ENCODE results near the gene BSG. TPM values are rescaled to one million over a fixed set of nuclear protein-coding genes. Genes with fewer than 3 reads are reported as not detected.

The BSG gene
- total RNA-seq, 2 donors from 2014 or later = 170 to 194 TPM

- Mint-ChIP-seq H3K36me3 (no peaks in the 10 kb centered on the region), H3K27ac (no peak overlapping the region), H3K9me3 (no peaks in the 10 kb centered on the region)
- ATAC-seq (no peak), DNase-seq (ENCODE audit: low spot score in 2 of 2) (no peak)
These were observed 13.5 kb upstream of the BSG start for GRCh38 chr19:558770-559439.

GRCh38 chr19:560121-560520, 12.3 kb upstream of the BSG start:
- Mint-ChIP-seq H3K27ac (no peak overlapping the region), H3K36me3 (no peaks in the 10 kb centered on the region), H3K9me3 (no peaks in the 10 kb centered on the region)
- ATAC-seq (no peak), DNase-seq (ENCODE audit: low spot score in 2 of 2) (no peak)

GRCh38 chr19:566403-566802, 6.0 kb upstream of the BSG start:
- H3K27ac Mint-ChIP-seq = no peak overlapping the region
- ATAC-seq = no peak
- H3K36me3 Mint-ChIP-seq = no peaks in the 10 kb centered on the region
- no peak for DNase-seq (ENCODE audit: low spot score in 2 of 2)
- H3K9me3 Mint-ChIP-seq = no peaks in the 10 kb centered on the region

- ATAC-seq (no peak), DNase-seq (ENCODE audit: low spot score in 2 of 2) (no peak)
- no peaks in the 10 kb centered on the region for H3K9me3 Mint-ChIP-seq
- no peak overlapping the region for H3K27ac Mint-ChIP-seq
- H3K36me3 Mint-ChIP-seq = no peaks in the 10 kb centered on the region
These were observed 5.6 kb upstream of the BSG start for GRCh38 chr19:566844-567243.

- Mint-ChIP-seq H3K36me3 (no peaks in the 10 kb centered on the region), H3K27ac (no peak overlapping the region), H3K9me3 (no peaks in the 10 kb centered on the region)
- DNase-seq (ENCODE audit: low spot score in 2 of 2) (no peak), ATAC-seq (no peak)
These were observed 5.0 kb upstream of the BSG start for GRCh38 chr19:567296-567900.

GRCh38 chr19:570251-570686, 2.1 kb upstream of the BSG start:
- no peak overlapping the region for H3K27ac Mint-ChIP-seq
- no peaks in the 10 kb centered on the region for H3K9me3 Mint-ChIP-seq
- DNase-seq (ENCODE audit: low spot score in 2 of 2) (no peak), ATAC-seq (no peak)
- peaks cover 5 to 6% of the 10 kb centered on the region in 2 donors for H3K36me3 Mint-ChIP-seq

GRCh38 chr19:570937-571565, 1.3 kb upstream of the BSG start:
- Mint-ChIP-seq H3K36me3 (peaks cover 5 to 6% of the 10 kb centered on the region in 2 donors), H3K9me3 (no peaks in the 10 kb centered on the region), H3K27ac (peak overlapping the region; percentile 81 to 95)
- peak in 1 of 2 donors; percentile 53 for DNase-seq (ENCODE audit: low spot score in 2 of 2)
- peak; percentile 37 to 39 for ATAC-seq

GRCh38 chr19:571566-571974, 826 bp upstream of the BSG start:
- H3K9me3 Mint-ChIP-seq = no peaks in the 10 kb centered on the region
- peak overlapping the region; percentile 81 to 95 for H3K27ac Mint-ChIP-seq
- no peak for DNase-seq (ENCODE audit: low spot score in 2 of 2)
- peaks cover 5 to 6% of the 10 kb centered on the region in 2 donors for H3K36me3 Mint-ChIP-seq
- peak in 1 of 2 donors; percentile 14 for ATAC-seq

GRCh38 chr19:572743-573518, 535 bp downstream of the BSG start:
- peak in 1 of 2 donors; percentile 36 for ATAC-seq
- peaks cover 5 to 6% of the 10 kb centered on the region in 2 donors for H3K36me3 Mint-ChIP-seq

GRCh38 chr19:573519-573825, 1.1 kb downstream of the BSG start:
- no peak for DNase-seq (ENCODE audit: low spot score in 2 of 2)
- no peaks in the 10 kb centered on the region for H3K9me3 Mint-ChIP-seq
- H3K36me3 Mint-ChIP-seq = peaks cover 5 to 6% of the 10 kb centered on the region in 2 donors
- H3K27ac Mint-ChIP-seq = peak overlapping the region; percentile 81 to 84
- no peak for ATAC-seq

More at GRCh38 chr19:572743-573518, 535 bp downstream of the BSG start:
- DNase-seq (ENCODE audit: low spot score in 2 of 2) = no peak
- Mint-ChIP-seq H3K27ac (peak overlapping the region; percentile 81 to 84), H3K9me3 (no peaks in the 10 kb centered on the region)

- H3K36me3 Mint-ChIP-seq = peaks cover 5 to 6% of the 10 kb centered on the region in 2 donors
- DNase-seq (ENCODE audit: low spot score in 2 of 2) (no peak), ATAC-seq (no peak)
- H3K9me3 Mint-ChIP-seq = no peaks in the 10 kb centered on the region
- peak overlapping the region in 1 of 2 donors; percentile 55 for H3K27ac Mint-ChIP-seq
These were observed 2.5 kb downstream of the BSG start for GRCh38 chr19:574658-575526.

- H3K27ac Mint-ChIP-seq = no peak overlapping the region
These were observed 3.4 kb downstream of the BSG start for GRCh38 chr19:575527-576506.

GRCh38 chr19:576768-577438, 4.5 kb downstream of the BSG start:
- H3K27ac Mint-ChIP-seq = peak overlapping the region in 1 of 2 donors; percentile 29
- peaks cover 5 to 6% of the 10 kb centered on the region in 2 donors for H3K36me3 Mint-ChIP-seq
- no peak for DNase-seq (ENCODE audit: low spot score in 2 of 2)
- H3K9me3 Mint-ChIP-seq = no peaks in the 10 kb centered on the region
- no peak for ATAC-seq

More at GRCh38 chr19:575527-576506, 3.4 kb downstream of the BSG start:
- no peaks in the 10 kb centered on the region for H3K9me3 Mint-ChIP-seq
- ATAC-seq (no peak), DNase-seq (ENCODE audit: low spot score in 2 of 2) (no peak)
- peaks cover 5 to 6% of the 10 kb centered on the region in 2 donors for H3K36me3 Mint-ChIP-seq

GRCh38 chr19:577439-578392, 5.3 kb downstream of the BSG start:
- DNase-seq (ENCODE audit: low spot score in 2 of 2) = no peak
- Mint-ChIP-seq H3K36me3 (peaks cover 5 to 6% of the 10 kb centered on the region in 2 donors), H3K9me3 (no peaks in the 10 kb centered on the region), H3K27ac (no peak overlapping the region)
- ATAC-seq = no peak
